DND-41 (cell line): ENCODE data around the gene METTL23.

Experiments
- ATAC-seq: fragments of 200-7000 bp; cut with Tn5 transposase; 3 replicates; pipeline ENCODE4 v1.9.1; 2021; ENCODE audit warnings: low read depth; ENCODE audit not compliant: insufficient read depth
- DNase-seq: peaks from one replicate; pipeline ENCODE4 v3.0.0-alpha.2; 2020
- H2AFZ ChIP-seq: 2 replicates; pipeline ENCODE4 v1.6.0; 2012; ENCODE audit warnings: low read depth, low read length
- H3K27ac ChIP-seq: 2 replicates; pipeline ENCODE4 v1.5.1; 2012; ENCODE audit warnings: low read length, inconsistent platforms
- H3K27me3 ChIP-seq: fragments of 200-600 bp; sonication (generic); 2 replicates; pipeline ENCODE4 v1.6.0; 2012; ENCODE audit warnings: low read length, mild to moderate bottlenecking, inconsistent platforms; ENCODE audit not compliant: insufficient read depth, poor library complexity
- H3K36me3 ChIP-seq: 2 replicates; pipeline ENCODE4 v1.5.1; 2012; ENCODE audit warnings: low read length, inconsistent platforms; ENCODE audit not compliant: insufficient read depth
- H3K4me1 ChIP-seq: 2 replicates; pipeline ENCODE4 v1.5.1; 2012; ENCODE audit warnings: mild to moderate bottlenecking, low read length; ENCODE audit not compliant: insufficient read depth
- H3K4me2 ChIP-seq: 2 replicates; pipeline ENCODE4 v1.6.0; 2012; ENCODE audit warnings: mild to moderate bottlenecking, moderate library complexity, low read length, inconsistent platforms; ENCODE audit not compliant: insufficient read depth
- H3K4me3 ChIP-seq, 2 experiments: fragments of 200-600 bp in 1 of 2; shearing (Covaris generic) in 1 of 2; 2 replicates each; pipeline ENCODE4 v1.5.1; 2012 to 2016; ENCODE audit warnings: inconsistent platforms in 2 of 2, low read length in 2 of 2, mild to moderate bottlenecking in 2 of 2, low read depth in 1 of 2, moderate library complexity in 1 of 2
- H3K79me2 ChIP-seq: 2 replicates; pipeline ENCODE4 v1.6.0; 2012; ENCODE audit warnings: low read length, inconsistent platforms; ENCODE audit not compliant: insufficient read depth
- H3K9ac ChIP-seq: 2 replicates; pipeline ENCODE4 v1.6.0; 2012; ENCODE audit warnings: low read depth, mild to moderate bottlenecking, inconsistent platforms, low read length, moderate library complexity
- H3K9me3 ChIP-seq: 2 replicates; pipeline ENCODE4 v1.5.1; 2012; ENCODE audit warnings: low read length, moderate library complexity, mild to moderate bottlenecking, inconsistent platforms; ENCODE audit not compliant: insufficient read depth, severe bottlenecking
- H4K20me1 ChIP-seq: 2 replicates; pipeline ENCODE4 v1.6.0; 2012; ENCODE audit warnings: low read length; ENCODE audit not compliant: insufficient read depth
- EZH2 ChIP-seq: IDR thresholded peaks from 3 replicates; pipeline ENCODE4 v1.6.1; 2012; ENCODE audit warnings: borderline replicate concordance, low read depth, mild to moderate bottlenecking, moderate library complexity, low read length, inconsistent platforms; ENCODE audit not compliant: severe bottlenecking
- TF ChIP-seq, protein P1 (sequence below): IDR thresholded peaks from 2 replicates; pipeline ENCODE4 v1.5.1; 2012; ENCODE audit warnings: borderline replicate concordance, low read length, moderate library complexity, mild to moderate bottlenecking; ENCODE audit not compliant: poor library complexity, severe bottlenecking; ENCODE audit errors: extremely low read depth

METTL23 gene

GRCh38 chr17:76752006-76752405, 25.4 kb downstream of the METTL23 start:
- no peaks in the 10 kb centered on the region for H3K9me3 ChIP-seq
- H3K27me3 ChIP-seq: no peaks in the 10 kb centered on the region
- H4K20me1 ChIP-seq: no peaks in the 10 kb centered on the region
- H2AFZ ChIP-seq: 0 out of 2 replicates have a peak overlapping the region, but pooled peaks have one; percentile 47
- H3K4me2 ChIP-seq: peak overlapping the region; percentile 18
- no peak for TF ChIP-seq EZH2
- TF ChIP-seq, protein P1, sequence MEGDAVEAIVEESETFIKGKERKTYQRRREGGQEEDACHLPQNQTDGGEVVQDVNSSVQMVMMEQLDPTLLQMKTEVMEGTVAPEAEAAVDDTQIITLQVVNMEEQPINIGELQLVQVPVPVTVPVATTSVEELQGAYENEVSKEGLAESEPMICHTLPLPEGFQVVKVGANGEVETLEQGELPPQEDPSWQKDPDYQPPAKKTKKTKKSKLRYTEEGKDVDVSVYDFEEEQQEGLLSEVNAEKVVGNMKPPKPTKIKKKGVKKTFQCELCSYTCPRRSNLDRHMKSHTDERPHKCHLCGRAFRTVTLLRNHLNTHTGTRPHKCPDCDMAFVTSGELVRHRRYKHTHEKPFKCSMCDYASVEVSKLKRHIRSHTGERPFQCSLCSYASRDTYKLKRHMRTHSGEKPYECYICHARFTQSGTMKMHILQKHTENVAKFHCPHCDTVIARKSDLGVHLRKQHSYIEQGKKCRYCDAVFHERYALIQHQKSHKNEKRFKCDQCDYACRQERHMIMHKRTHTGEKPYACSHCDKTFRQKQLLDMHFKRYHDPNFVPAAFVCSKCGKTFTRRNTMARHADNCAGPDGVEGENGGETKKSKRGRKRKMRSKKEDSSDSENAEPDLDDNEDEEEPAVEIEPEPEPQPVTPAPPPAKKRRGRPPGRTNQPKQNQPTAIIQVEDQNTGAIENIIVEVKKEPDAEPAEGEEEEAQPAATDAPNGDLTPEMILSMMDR: no peak
- peak; percentile 98 for ATAC-seq
- H3K9ac ChIP-seq: peak overlapping the region; percentile 29
- DNase-seq: peak; percentile 48
- H3K79me2 ChIP-seq: peaks cover 4% of the 10 kb centered on the region
- H3K36me3 ChIP-seq: peaks cover 25% of the 10 kb centered on the region
- H3K4me1 ChIP-seq: peaks cover 32% of the 10 kb centered on the region
- H3K4me3 ChIP-seq: no peak overlapping the region
- peak overlapping the region; percentile 78 for H3K27ac ChIP-seq

DNA sequence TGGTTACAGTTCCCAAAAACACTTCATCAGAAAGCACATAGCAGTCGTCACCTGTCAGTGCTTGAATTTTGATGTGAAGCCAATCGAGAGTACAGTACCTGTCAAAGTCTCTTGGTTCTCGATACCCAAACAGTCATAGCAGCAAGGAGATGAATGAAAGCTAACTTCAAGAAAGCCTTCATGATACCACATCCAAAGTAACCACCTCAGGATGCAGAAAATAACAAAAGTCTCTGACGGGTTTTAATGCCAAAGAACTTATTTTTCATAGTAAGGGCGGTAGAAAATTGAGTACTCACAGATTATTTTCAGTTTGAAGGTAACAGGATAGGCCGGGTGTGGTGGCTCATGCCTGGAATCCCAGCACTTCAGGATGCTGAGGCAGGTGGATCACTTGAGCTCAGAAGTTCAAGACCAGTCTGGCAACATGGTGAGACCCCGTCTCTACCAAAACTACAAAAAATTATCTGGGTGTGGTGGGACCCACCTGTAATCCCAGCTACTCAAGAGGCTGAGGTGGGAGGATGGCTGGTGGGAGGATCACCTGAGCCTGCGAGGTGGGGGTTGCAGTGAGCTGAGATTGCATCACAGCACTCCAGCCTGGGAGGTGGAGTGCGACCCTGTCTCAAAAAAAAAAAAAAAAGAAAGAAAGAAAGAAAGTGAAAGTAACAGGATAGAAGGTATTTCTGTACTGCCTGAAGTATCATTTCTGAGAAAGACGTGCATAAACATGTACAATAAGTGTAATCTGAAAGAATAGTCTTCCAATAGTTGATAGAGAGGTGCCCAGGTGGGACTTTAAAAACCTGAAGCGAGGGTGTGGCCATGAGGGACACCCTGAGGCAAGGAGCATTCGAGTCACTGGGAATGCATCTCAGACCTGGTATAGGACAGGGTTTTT, 26.7 kb downstream of the METTL23 start:
- peak overlapping the region; percentile 78 for H3K27ac ChIP-seq
- peak overlapping the region in 1 of 2 experiments; percentile 41; a peak in 2 of 4 replicates for H3K4me3 ChIP-seq
- no peak for TF ChIP-seq EZH2
- TF ChIP-seq, protein P1: no peak
- ATAC-seq: peak; percentile 33
- no peaks in the 10 kb centered on the region for H3K9me3 ChIP-seq
- no peaks in the 10 kb centered on the region for H3K27me3 ChIP-seq
- peak overlapping the region; percentile 34 for H3K9ac ChIP-seq
- peaks cover 31% of the 10 kb centered on the region for H3K36me3 ChIP-seq
- peaks cover 4% of the 10 kb centered on the region for H3K79me2 ChIP-seq
- peak overlapping the region; percentile 59 for H3K4me2 ChIP-seq
- peak overlapping the region; percentile 66 for H2AFZ ChIP-seq
- peaks cover 32% of the 10 kb centered on the region for H3K4me1 ChIP-seq
- DNase-seq: peak; percentile 50
- H4K20me1 ChIP-seq: no peaks in the 10 kb centered on the region

- peaks cover 33% of the 10 kb centered on the region for H3K36me3 ChIP-seq
- no peak for ATAC-seq
- DNase-seq: no peak
- H3K4me3 ChIP-seq: no peak overlapping the region
- no peak overlapping the region for H3K27ac ChIP-seq
- TF ChIP-seq EZH2: no peak
- TF ChIP-seq, protein P1: no peak
- peaks cover 32% of the 10 kb centered on the region for H3K4me1 ChIP-seq
- H3K79me2 ChIP-seq: no peaks in the 10 kb centered on the region
- no peaks in the 10 kb centered on the region for H3K27me3 ChIP-seq
- no peaks in the 10 kb centered on the region for H3K9me3 ChIP-seq
- H4K20me1 ChIP-seq: no peaks in the 10 kb centered on the region
- H2AFZ ChIP-seq: no peak overlapping the region
- no peak overlapping the region for H3K4me2 ChIP-seq
- H3K9ac ChIP-seq: no peak overlapping the region
Observed at GRCh38 chr17:76755285-76755684, 28.6 kb downstream of the METTL23 start.
